ENCODE results near the gene ARFGAP1. TPM values are rescaled to one million over a fixed set of nuclear protein-coding genes. Genes with fewer than 3 reads are reported as not detected.
"Not testable (repeated sequence)": the region's sequence is repeated elsewhere in the genome, so short reads cannot be mapped to it uniquely, and the experiment has no call there.

The ARFGAP1 gene
- total RNA-seq, 2 donors from 2014 or later = 58.6 to 62.6 TPM

- intact Hi-C loops (cut with DNase I) = loop anchor here in 1 of 2 donors (2.0 kb wide), 1 partner anchor 334 kb away; no protein-coding TSS in a partner anchor
- DNase-seq (ENCODE audit: low spot score) = no peak
Measured at GRCh38 chr20:63296531-63297299, 24.1 kb downstream of the ARFGAP1 start.

GRCh38 chr20:63297371-63297781 is 24.8 kb downstream of the ARFGAP1 start:
- intact Hi-C loops (cut with DNase I) = loop anchor here in 1 of 2 donors (2.0 kb wide), 1 partner anchor 335 kb away; no protein-coding TSS in a partner anchor
- DNase-seq (ENCODE audit: low spot score) = no peak

- no peak for DNase-seq (ENCODE audit: low spot score)
- intact Hi-C loops (cut with DNase I) = loop anchor here in 1 of 2 donors (2.0 kb wide), 1 partner anchor 335 kb away; no protein-coding TSS in a partner anchor
Measured at GRCh38 chr20:63297796-63298572, 25.4 kb downstream of the ARFGAP1 start.

GRCh38 chr20:63298731-63299312 is 26.2 kb downstream of the ARFGAP1 start:
- intact Hi-C loops (cut with DNase I) = no loop called here
- DNase-seq (ENCODE audit: low spot score) = no peak

GRCh38 chr20:63301671-63302070 is 29.1 kb downstream of the ARFGAP1 start:
- no peak for DNase-seq (ENCODE audit: low spot score)
- intact Hi-C loops (cut with DNase I) = no loop called here

- no peak for DNase-seq (ENCODE audit: low spot score)
- intact Hi-C loops (cut with DNase I) = no loop called here
Measured at GRCh38 chr20:63303095-63303666, 30.6 kb downstream of the ARFGAP1 start.

DNA sequence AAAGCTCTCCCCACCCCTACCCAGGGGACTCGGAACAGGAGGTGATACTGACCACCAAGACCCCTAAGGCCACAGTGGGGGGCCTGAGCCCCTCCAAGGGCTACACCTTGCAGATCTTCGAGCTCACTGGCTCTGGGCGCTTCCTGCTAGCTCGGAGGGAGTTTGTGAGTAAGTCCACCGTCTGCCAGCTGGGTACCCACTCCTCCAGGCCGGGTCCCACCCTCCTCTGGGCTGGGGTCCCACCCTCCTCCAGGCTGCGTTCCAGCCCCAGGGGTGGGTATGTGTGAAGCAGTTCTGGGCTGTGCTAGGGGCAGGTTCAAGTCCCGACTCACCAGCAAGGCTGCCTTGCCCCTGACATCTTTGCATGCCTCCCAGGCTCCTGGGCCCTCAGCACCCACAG is 32.8 kb downstream of the ARFGAP1 start:
- intact Hi-C loops (cut with DNase I) = loop anchor here in 1 of 2 donors (5.0 kb wide), 1 partner anchor 77 kb away; no protein-coding TSS in a partner anchor

GRCh38 chr20:63305933-63306672 is 33.5 kb downstream of the ARFGAP1 start:
- not testable (repeated sequence) for DNase-seq (ENCODE audit: low spot score)
- intact Hi-C loops (cut with DNase I) = loop anchor here in 1 of 2 donors (5.0 kb wide), 1 partner anchor 76 kb away; no protein-coding TSS in a partner anchor

More for the DNA sequence above, 32.8 kb downstream of the ARFGAP1 start:
- no peak for DNase-seq (ENCODE audit: low spot score)

DNA sequence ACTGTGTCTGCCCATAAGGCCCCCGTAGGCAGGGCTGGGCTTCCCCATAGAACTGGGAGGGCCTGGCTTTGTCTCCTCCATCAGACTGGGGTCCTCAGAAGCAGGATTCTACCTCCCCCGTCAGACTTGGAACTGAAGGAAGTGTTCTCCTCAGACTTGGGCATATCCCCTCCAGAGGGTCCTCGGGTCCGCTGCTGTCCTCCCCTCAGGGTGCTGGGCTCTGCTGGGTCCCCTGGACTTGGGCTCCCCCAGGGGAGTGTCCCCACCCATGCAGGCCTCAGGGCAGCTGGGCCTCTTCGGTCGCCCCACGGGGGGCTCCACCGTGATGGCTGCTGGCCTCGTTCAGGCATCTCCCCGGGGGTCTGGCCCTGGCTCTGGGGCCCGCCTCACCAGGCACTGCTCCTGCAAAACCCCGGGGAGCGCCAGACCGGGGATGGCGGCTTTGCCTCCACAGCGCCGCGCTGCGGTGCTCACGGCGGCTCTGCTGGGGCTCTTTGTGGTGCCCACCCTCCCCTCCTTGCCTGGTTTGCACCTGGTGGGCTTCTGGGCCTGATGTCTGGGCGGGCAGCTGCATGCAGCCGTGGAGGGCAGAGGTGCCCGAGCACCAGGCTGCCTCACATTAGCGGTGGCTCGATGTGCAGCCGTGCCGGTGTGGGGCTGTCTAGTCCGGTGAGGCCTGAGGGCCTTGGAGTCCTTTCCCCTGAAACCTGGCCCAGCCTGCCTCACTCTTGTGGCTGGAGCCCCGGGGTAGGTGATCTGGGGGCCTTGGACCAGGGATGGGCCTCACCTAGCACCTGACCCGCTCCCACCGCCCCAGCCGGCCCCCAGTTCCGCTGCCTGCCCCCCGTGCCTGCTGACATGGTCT is 34.3 kb downstream of the ARFGAP1 start:
- intact Hi-C loops (cut with DNase I) = loop anchor here in 1 of 2 donors (5.0 kb wide), 1 partner anchor 75 kb away; no protein-coding TSS in a partner anchor
- DNase-seq (ENCODE audit: low spot score) = no peak

- no peak for DNase-seq (ENCODE audit: low spot score)
- intact Hi-C loops (cut with DNase I) = loop anchor here (2.0 to 5.0 kb wide), 2 partner anchors 73 to 75 kb away; no protein-coding TSS in a partner anchor
Measured at GRCh38 chr20:63307538-63308217, 35.1 kb downstream of the ARFGAP1 start.

DNA sequence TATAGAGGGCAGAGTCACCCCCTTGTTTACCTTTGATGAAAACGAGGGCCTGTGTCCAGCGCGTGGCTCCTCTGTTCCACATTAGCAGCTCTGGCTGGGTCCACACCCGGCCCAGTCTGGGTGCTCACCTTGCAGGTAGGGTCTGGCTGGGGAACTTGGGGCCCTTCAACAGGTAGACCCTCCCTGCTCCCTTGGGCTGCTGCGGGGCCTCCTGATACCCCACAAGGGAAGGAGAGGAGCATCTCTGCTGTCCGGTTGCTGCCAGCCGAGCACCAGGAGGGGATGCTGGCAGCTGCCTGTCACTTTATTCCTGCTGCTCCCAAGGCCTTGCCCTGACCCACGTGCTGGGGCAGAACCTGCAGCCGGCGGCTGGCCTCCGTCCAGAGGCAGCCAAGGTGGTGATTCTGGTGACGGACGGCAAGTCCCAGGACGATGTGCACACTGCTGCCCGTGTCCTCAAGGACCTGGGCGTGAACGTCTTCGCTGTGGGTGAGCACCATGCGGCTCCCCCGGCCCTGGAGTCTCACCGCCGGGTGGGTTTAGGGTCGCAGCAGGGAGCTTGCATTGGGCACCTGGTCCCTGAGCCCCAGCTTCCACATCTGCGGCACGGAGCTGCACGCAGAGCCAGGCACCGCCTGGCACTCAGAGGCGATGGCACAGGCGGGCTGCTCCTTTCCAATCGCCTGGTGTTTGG is 35.8 kb downstream of the ARFGAP1 start:
- no peak for DNase-seq (ENCODE audit: low spot score)

DNA sequence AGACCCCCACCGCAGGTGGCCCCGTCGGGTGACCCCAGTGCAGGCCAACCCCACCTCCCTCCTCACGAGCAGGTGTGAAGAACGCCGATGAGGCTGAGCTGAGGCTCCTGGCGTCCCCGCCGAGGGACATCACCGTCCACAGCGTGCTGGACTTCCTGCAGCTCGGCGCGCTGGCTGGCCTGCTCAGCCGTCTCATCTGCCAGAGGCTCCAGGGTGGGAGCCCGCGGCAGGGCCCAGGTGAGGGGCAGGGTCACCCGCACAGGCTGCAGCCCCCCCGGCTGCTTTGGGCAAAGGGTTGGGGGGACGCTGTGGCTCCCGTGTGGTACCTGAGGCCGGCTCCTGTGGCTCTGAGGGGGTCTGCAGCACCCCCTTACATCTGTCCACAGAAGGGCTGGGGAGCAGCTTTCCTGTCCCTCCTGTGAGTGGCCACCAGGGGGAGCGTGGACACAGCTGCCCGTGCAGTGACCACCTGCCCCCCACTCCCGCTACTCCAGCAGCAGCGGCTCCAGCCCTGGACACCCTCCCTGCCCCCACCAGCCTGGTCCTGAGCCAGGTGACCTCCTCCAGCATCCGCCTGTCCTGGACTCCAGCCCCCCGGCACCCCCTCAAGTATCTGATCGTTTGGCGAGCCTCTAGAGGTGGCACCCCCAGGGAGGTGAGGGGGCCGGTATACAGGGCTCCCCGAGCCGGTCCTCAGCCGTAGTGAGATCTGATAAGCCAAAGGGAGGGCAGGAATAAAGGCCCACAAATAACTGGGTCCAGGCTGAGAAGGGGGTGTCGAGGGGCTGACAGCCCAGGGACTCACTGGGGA is 36.9 kb downstream of the ARFGAP1 start:
- intact Hi-C loops (cut with DNase I) = loop anchor here (2.0 to 5.0 kb wide), 2 partner anchors 71 to 73 kb away; no protein-coding TSS in a partner anchor
- DNase-seq (ENCODE audit: low spot score) = no peak

More for the DNA sequence above, 35.8 kb downstream of the ARFGAP1 start:
- intact Hi-C loops (cut with DNase I) = loop anchor here (2.0 to 5.0 kb wide), 2 partner anchors 72 to 74 kb away; no protein-coding TSS in a partner anchor

- intact Hi-C loops (cut with DNase I) = no loop called here
- DNase-seq (ENCODE audit: low spot score) = no peak
Measured at GRCh38 chr20:63310265-63310991, 37.8 kb downstream of the ARFGAP1 start.

GRCh38 chr20:63311186-63311832 is 38.7 kb downstream of the ARFGAP1 start:
- DNase-seq (ENCODE audit: low spot score) = no peak
- intact Hi-C loops (cut with DNase I) = no loop called here

Data from posterior vena cava (tissue), 2 donors.